SU-DHL-6 (cell line): ENCODE results near the gene FBXW10.
"Not testable (repeated sequence)": the region's sequence is repeated elsewhere in the genome, so short reads cannot be mapped to it uniquely, and the experiment has no call there.

ENCODE experiments used
- H2AFZ ChIP-seq: fragments of 200-600 bp; sonication (generic); 2 replicates; pipeline ENCODE4 v1.6.1; 2014; ENCODE audit warnings: low read depth, mild to moderate bottlenecking, moderate library complexity, mixed read lengths, antibody characterized with exemption, low read length; ENCODE audit not compliant: severe bottlenecking
- H3F3A ChIP-seq: fragments of 200-600 bp; shearing (Covaris generic); 2 replicates; pipeline ENCODE4 v1.6.0; 2016; ENCODE audit warnings: antibody characterized with exemption, mild to moderate bottlenecking; ENCODE audit not compliant: insufficient read depth
- H3K27ac ChIP-seq: fragments of 200-600 bp; sonication (generic); 2 replicates; pipeline ENCODE4 v1.5.1; 2016; ENCODE audit warnings: low read depth, mild to moderate bottlenecking, low read length, moderate library complexity, mixed read lengths
- H3K27me3 ChIP-seq: fragments of 200-600 bp; sonication (generic), shearing (Covaris generic); 2 replicates; pipeline ENCODE4 v1.6.0; 2014; ENCODE audit warnings: mild to moderate bottlenecking, low read length
- H3K36me3 ChIP-seq: fragments of 200-600 bp; sonication (generic); 2 replicates; pipeline ENCODE4 v1.6.1; 2014; ENCODE audit warnings: mild to moderate bottlenecking, low read length, mixed read lengths
- H3K4me2 ChIP-seq: fragments of 300-600, 200-600 bp; shearing (Covaris generic), sonication (generic); 2 replicates; pipeline ENCODE4 v1.6.0; 2014; ENCODE audit warnings: low read length, low read depth, mild to moderate bottlenecking; ENCODE audit not compliant: poor library complexity, severe bottlenecking
- H3K4me3 ChIP-seq: fragments of 200-600 bp; sonication (generic); 2 replicates; pipeline ENCODE4 v1.5.1; 2014; ENCODE audit warnings: antibody characterized with exemption, low read length, mild to moderate bottlenecking, mixed read lengths; ENCODE audit not compliant: insufficient read depth, poor library complexity, severe bottlenecking
- H3K79me2 ChIP-seq: fragments of 200-600 bp; sonication (generic); 2 replicates; pipeline ENCODE4 v1.6.1; 2014; ENCODE audit warnings: mild to moderate bottlenecking, low read length, moderate library complexity; ENCODE audit not compliant: insufficient read depth
- H3K9ac ChIP-seq: fragments of 200-600 bp; sonication (generic); 2 replicates; pipeline ENCODE4 v1.7.0; 2014; ENCODE audit warnings: mild to moderate bottlenecking, low read length
- H3K9me2 ChIP-seq: fragments of 200-600 bp; sonication (generic); replicated peaks from 2 replicates; pipeline ENCODE4 v1.6.1; 2014; ENCODE audit warnings: low read length; ENCODE audit not compliant: insufficient read depth
- H3K9me3 ChIP-seq: fragments of 200-600 bp; sonication (generic); 2 replicates; pipeline ENCODE4 v1.6.1; 2014; ENCODE audit warnings: low read length, mixed read lengths; ENCODE audit not compliant: insufficient read depth
- H4K20me1 ChIP-seq: fragments of 200-600 bp; sonication (generic); 2 replicates; pipeline ENCODE4 v1.6.1; 2014; ENCODE audit warnings: low read depth, mild to moderate bottlenecking, antibody characterized with exemption, low read length, moderate library complexity, mixed read lengths
- TF ChIP-seq, protein P1 (sequence below): fragments of 200-600 bp; sonication (generic); IDR thresholded peaks from one replicate; pipeline ENCODE4 v1.5.1; 2017; ENCODE audit warnings: antibody characterized with exemption, mild to moderate bottlenecking, low read length, moderate library complexity; ENCODE audit not compliant: insufficient read depth, poor library complexity, severe bottlenecking

FBXW10 gene

DNA sequence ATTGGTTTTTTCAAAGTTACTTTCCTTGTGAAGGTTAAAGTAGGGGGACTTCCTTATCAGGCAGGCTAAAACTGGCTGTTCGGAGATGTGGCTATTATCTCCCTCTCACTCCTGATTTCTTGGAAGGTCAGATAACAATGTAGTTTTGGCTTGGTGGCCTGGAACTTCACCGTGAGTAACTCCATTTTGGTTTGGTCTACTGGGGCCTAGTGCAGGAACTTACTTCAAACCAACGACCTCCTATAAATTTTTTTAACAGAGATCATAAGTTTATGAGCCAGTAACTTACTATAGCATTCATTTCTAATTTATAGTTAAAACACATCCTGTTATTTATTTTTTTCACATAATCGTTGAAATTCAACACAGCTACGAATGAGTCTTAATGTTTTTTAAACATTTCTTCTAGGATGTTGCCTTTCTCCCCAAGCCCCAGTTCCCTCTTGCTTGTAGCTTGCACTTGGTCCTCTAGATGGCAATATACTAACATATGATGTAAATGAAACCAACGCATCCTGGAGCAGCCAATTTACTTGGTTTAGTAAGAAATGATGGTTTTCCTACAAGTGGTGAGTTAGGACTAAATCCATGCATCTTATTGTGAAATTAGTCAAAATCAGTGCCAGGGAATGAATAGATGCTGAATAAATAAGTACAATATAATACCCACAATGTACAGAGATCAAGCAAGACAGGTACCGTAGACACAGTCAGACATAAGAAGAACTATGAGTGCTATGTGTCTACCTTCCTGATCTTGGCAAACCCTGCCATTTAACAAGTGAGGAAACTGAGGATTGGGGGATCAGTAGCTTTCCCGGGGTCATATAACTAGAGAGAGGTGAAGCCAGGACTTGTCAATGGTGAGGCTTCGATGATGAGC is 72.9 kb downstream of the FBXW10 start:
- H3K9ac ChIP-seq, H3K27ac ChIP-seq, H3K79me2 ChIP-seq, H3K4me2 ChIP-seq, H3K27me3 ChIP-seq, H3K9me3 ChIP-seq, H2AFZ ChIP-seq, H4K20me1 ChIP-seq, H3K4me3 ChIP-seq, H3K36me3 ChIP-seq, H3F3A ChIP-seq, H3K9me2 ChIP-seq: not testable (repeated sequence)
- TF ChIP-seq, protein P1, sequence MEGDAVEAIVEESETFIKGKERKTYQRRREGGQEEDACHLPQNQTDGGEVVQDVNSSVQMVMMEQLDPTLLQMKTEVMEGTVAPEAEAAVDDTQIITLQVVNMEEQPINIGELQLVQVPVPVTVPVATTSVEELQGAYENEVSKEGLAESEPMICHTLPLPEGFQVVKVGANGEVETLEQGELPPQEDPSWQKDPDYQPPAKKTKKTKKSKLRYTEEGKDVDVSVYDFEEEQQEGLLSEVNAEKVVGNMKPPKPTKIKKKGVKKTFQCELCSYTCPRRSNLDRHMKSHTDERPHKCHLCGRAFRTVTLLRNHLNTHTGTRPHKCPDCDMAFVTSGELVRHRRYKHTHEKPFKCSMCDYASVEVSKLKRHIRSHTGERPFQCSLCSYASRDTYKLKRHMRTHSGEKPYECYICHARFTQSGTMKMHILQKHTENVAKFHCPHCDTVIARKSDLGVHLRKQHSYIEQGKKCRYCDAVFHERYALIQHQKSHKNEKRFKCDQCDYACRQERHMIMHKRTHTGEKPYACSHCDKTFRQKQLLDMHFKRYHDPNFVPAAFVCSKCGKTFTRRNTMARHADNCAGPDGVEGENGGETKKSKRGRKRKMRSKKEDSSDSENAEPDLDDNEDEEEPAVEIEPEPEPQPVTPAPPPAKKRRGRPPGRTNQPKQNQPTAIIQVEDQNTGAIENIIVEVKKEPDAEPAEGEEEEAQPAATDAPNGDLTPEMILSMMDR: peak; percentile 45

- not testable (repeated sequence) for H3K4me2 ChIP-seq, H3K36me3 ChIP-seq, H3F3A ChIP-seq, H3K9me2 ChIP-seq, H3K27me3 ChIP-seq, H3K9me3 ChIP-seq, H3K9ac ChIP-seq, H3K79me2 ChIP-seq, H2AFZ ChIP-seq, H3K4me3 ChIP-seq, H3K27ac ChIP-seq, H4K20me1 ChIP-seq
These were observed 77.6 kb downstream of the FBXW10 start for GRCh38 chr17:18821430-18821829.

DNA sequence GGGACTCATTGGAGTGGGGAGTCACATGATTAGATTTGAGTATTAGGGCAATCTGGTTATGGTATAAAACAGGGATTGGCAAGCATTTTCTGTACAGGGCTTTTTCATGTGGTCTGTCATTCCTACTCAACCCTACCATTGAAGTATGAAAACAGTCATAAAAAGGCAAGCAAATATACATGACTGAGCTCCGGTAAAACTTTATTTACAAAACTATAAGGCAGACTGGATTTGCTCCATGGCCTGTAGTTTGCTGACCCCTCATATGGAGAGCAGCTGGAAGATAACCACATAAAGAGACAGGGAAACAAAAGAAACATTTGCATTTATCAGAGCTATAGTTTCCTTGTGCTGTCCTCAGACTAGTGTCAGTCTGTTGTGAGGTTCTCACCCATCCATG is 83.8 kb downstream of the FBXW10 start:
- not testable (repeated sequence) for H3K36me3 ChIP-seq, H3K9ac ChIP-seq, H3K9me3 ChIP-seq, H3K4me3 ChIP-seq, H3F3A ChIP-seq, H2AFZ ChIP-seq, H3K79me2 ChIP-seq, H3K27ac ChIP-seq, H3K4me2 ChIP-seq, H3K9me2 ChIP-seq, H3K27me3 ChIP-seq, H4K20me1 ChIP-seq
